ENCODE results near the gene TYK2.
"Not testable (repeated sequence)": the region's sequence is repeated elsewhere in the genome, so short reads cannot be mapped to it uniquely, and the experiment has no call there.

The TYK2 gene

GRCh38 chr19:10352764-10353671 is 27.4 kb downstream of the TYK2 start:
- Histone ChIP-seq H3K27ac (ENCODE audit: low read length) (no peak overlapping the region), H3K4me1 (ENCODE audit: control insufficient read depth, insufficient read depth, low read length) (no peaks in the 10 kb centered on the region), H3K9ac (ENCODE audit: low read length in 2 of 2) (no peak overlapping the region), H3K9me3 (ENCODE audit: control insufficient read depth in 2 of 2, low read length in 2 of 2) (no peaks in the 10 kb centered on the region), H3K4me3 (ENCODE audit: low read length in 2 of 2) (peak overlapping the region in 1 of 2 donors; percentile 8), H3K27me3 (ENCODE audit: control insufficient read depth in 1 of 2, insufficient read depth in 2 of 2, low read length in 2 of 2) (no peaks in the 10 kb centered on the region), H3K36me3 (ENCODE audit: control insufficient read depth in 2 of 2, insufficient read depth in 2 of 2, low read length in 2 of 2) (peaks cover 13 to 27% of the 10 kb centered on the region in 2 donors)

- no peak overlapping the region for H3K27ac ChIP-seq (ENCODE audit: low read length)
- H3K9me3 ChIP-seq (ENCODE audit: control insufficient read depth in 2 of 2, low read length in 2 of 2), result no peaks in the 10 kb centered on the region
- H3K36me3 ChIP-seq (ENCODE audit: control insufficient read depth in 2 of 2, insufficient read depth in 2 of 2, low read length in 2 of 2), result peaks cover 7 to 12% of the 10 kb centered on the region in 2 donors
- H3K4me1 ChIP-seq (ENCODE audit: control insufficient read depth, insufficient read depth, low read length), result no peaks in the 10 kb centered on the region
- no peak overlapping the region for H3K9ac ChIP-seq (ENCODE audit: low read length in 2 of 2)
- no peaks in the 10 kb centered on the region for H3K27me3 ChIP-seq (ENCODE audit: control insufficient read depth in 1 of 2, insufficient read depth in 2 of 2, low read length in 2 of 2)
- H3K4me3 ChIP-seq (ENCODE audit: low read length in 2 of 2), result no peak overlapping the region
These were observed 33.9 kb downstream of the TYK2 start for GRCh38 chr19:10346509-10346908.

DNA sequence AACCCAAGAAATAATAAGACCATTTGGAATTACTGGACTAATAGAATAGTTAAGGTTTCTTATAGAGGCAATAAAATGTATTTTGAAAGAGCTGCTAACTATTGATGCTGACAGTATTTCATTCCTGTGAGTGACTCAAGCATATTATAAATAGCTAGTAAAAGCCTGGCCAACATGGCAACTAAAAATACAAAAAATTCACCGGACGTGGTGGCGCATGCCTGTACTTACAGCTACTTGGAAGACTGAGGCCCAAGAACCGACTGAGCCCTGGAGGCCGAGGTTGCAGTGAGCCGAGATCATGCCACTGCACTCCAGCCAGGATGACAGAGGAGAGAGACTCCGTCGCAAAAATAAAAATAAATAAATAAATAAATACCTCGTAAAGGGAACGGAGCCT is 35.6 kb downstream of the TYK2 start:
- H3K9me3 ChIP-seq (ENCODE audit: control insufficient read depth in 2 of 2, low read length in 2 of 2), result no peaks in the 10 kb centered on the region
- peaks cover 0 to under 1% of the 10 kb centered on the region in 2 donors for H3K36me3 ChIP-seq (ENCODE audit: control insufficient read depth in 2 of 2, insufficient read depth in 2 of 2, low read length in 2 of 2)
- H3K4me3 ChIP-seq (ENCODE audit: low read length in 2 of 2), result no peak overlapping the region
- no peaks in the 10 kb centered on the region for H3K27me3 ChIP-seq (ENCODE audit: control insufficient read depth in 1 of 2, insufficient read depth in 2 of 2, low read length in 2 of 2)
- H3K9ac ChIP-seq (ENCODE audit: low read length in 2 of 2), result no peak overlapping the region
- no peaks in the 10 kb centered on the region for H3K4me1 ChIP-seq (ENCODE audit: control insufficient read depth, insufficient read depth, low read length)
- no peak overlapping the region for H3K27ac ChIP-seq (ENCODE audit: low read length)

GRCh38 chr19:10343495-10343894 is 36.9 kb downstream of the TYK2 start:
- no peaks in the 10 kb centered on the region for H3K36me3 ChIP-seq (ENCODE audit: control insufficient read depth in 2 of 2, insufficient read depth in 2 of 2, low read length in 2 of 2)
- no peak overlapping the region for H3K9ac ChIP-seq (ENCODE audit: low read length in 2 of 2)
- H3K27me3 ChIP-seq (ENCODE audit: control insufficient read depth in 1 of 2, insufficient read depth in 2 of 2, low read length in 2 of 2), result no peaks in the 10 kb centered on the region
- H3K27ac ChIP-seq (ENCODE audit: low read length), result no peak overlapping the region
- no peak overlapping the region for H3K4me3 ChIP-seq (ENCODE audit: low read length in 2 of 2)
- H3K4me1 ChIP-seq (ENCODE audit: control insufficient read depth, insufficient read depth, low read length), result no peaks in the 10 kb centered on the region
- no peaks in the 10 kb centered on the region for H3K9me3 ChIP-seq (ENCODE audit: control insufficient read depth in 2 of 2, low read length in 2 of 2)

DNA sequence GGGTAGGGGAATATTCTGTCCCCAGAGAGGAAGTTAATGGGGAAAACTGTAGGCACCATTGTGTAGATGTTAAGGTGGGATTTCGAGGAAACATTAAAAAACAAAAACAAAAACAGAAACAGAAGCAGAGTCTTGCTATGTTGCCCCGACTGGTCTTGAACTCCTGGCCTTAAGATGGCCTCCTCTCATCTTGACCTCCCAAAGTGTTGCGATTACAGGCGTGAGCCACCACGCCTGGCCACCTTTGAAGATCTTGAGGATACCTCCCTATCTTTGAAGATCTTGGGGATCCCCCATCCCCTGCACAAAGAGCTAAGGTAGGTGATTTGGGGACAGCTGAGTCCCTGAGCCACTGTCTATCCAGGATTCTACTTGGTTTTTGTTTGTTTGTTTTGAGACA is 40.4 kb downstream of the TYK2 start:
- no peaks in the 10 kb centered on the region for H3K27me3 ChIP-seq (ENCODE audit: control insufficient read depth in 1 of 2, insufficient read depth in 2 of 2, low read length in 2 of 2)
- peaks cover 3% of the 10 kb centered on the region for H3K4me1 ChIP-seq (ENCODE audit: control insufficient read depth, insufficient read depth, low read length)
- H3K9me3 ChIP-seq (ENCODE audit: control insufficient read depth in 2 of 2, low read length in 2 of 2), result no peaks in the 10 kb centered on the region
- H3K9ac ChIP-seq (ENCODE audit: low read length in 2 of 2), result no peak overlapping the region
- no peak overlapping the region for H3K27ac ChIP-seq (ENCODE audit: low read length)
- H3K36me3 ChIP-seq (ENCODE audit: control insufficient read depth in 2 of 2, insufficient read depth in 2 of 2, low read length in 2 of 2), result no peaks in the 10 kb centered on the region
- H3K4me3 ChIP-seq (ENCODE audit: low read length in 2 of 2), result no peak overlapping the region

GRCh38 chr19:10339380-10339960 is 40.9 kb downstream of the TYK2 start, which contains the start of gene ICAM3:
Gene ICAM3 (minus strand): TSS chr19:10339624. CDS start chr19:10339614, 10 bp downstream.
- H3K36me3 ChIP-seq (ENCODE audit: control insufficient read depth in 2 of 2, insufficient read depth in 2 of 2, low read length in 2 of 2), result no peaks in the 10 kb centered on the region
- H3K4me3 ChIP-seq (ENCODE audit: low read length in 2 of 2), result no peak within 1 kb of the TSS
- H3K27me3 ChIP-seq (ENCODE audit: control insufficient read depth in 1 of 2, insufficient read depth in 2 of 2, low read length in 2 of 2), result no peaks in the 10 kb centered on the region
- no peak within 1 kb of the TSS for H3K9ac ChIP-seq (ENCODE audit: low read length in 2 of 2)
- H3K27ac ChIP-seq (ENCODE audit: low read length), result no peak within 1 kb of the TSS
- H3K4me1 ChIP-seq (ENCODE audit: control insufficient read depth, insufficient read depth, low read length), result peaks cover 8% of the 10 kb centered on the region
- H3K9me3 ChIP-seq (ENCODE audit: control insufficient read depth in 2 of 2, low read length in 2 of 2), result no peaks in the 10 kb centered on the region

DNA sequence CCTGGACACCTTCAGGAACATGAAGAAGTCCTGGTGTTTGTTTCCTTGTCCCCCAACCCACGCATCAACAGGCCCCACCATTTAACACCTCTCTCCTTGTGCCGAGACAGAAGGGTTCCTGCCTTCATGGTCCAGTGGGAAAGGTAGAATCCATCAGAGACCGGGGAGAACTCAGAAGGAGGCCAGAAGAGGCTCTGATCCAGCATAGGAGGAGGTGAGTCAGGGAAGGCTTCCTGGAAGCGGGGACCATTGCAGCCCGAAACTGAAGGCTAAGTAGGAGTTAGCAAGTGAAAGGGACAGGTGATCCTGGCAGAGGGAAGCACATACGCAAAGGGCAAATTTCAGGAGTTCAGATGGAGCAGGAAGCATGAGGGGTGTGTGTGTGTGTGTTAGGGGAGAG is 41.4 kb downstream of the TYK2 start:
- H3K27ac ChIP-seq (ENCODE audit: low read length), result no peak overlapping the region
- H3K9ac ChIP-seq (ENCODE audit: low read length in 2 of 2), result no peak overlapping the region
- H3K27me3 ChIP-seq (ENCODE audit: control insufficient read depth in 1 of 2, insufficient read depth in 2 of 2, low read length in 2 of 2), result no peaks in the 10 kb centered on the region
- no peaks in the 10 kb centered on the region for H3K9me3 ChIP-seq (ENCODE audit: control insufficient read depth in 2 of 2, low read length in 2 of 2)
- H3K36me3 ChIP-seq (ENCODE audit: control insufficient read depth in 2 of 2, insufficient read depth in 2 of 2, low read length in 2 of 2), result no peaks in the 10 kb centered on the region
- peaks cover 13% of the 10 kb centered on the region for H3K4me1 ChIP-seq (ENCODE audit: control insufficient read depth, insufficient read depth, low read length)
- H3K4me3 ChIP-seq (ENCODE audit: low read length in 2 of 2), result no peak overlapping the region

GRCh38 chr19:10336725-10337124 is 43.6 kb downstream of the TYK2 start:
- H3K36me3 ChIP-seq (ENCODE audit: control insufficient read depth in 2 of 2, insufficient read depth in 2 of 2, low read length in 2 of 2); H3K4me3 ChIP-seq (ENCODE audit: low read length in 2 of 2); H3K27ac ChIP-seq (ENCODE audit: low read length): not testable (repeated sequence)

GRCh38 chr19:10335352-10335985 is 44.9 kb downstream of the TYK2 start:
- no peak overlapping the region for H3K9ac ChIP-seq (ENCODE audit: low read length in 2 of 2)
- no peak overlapping the region for H3K27ac ChIP-seq (ENCODE audit: low read length)
- peaks cover 0 to under 1% of the 10 kb centered on the region in 2 donors for H3K36me3 ChIP-seq (ENCODE audit: control insufficient read depth in 2 of 2, insufficient read depth in 2 of 2, low read length in 2 of 2)
- no peaks in the 10 kb centered on the region for H3K9me3 ChIP-seq (ENCODE audit: control insufficient read depth in 2 of 2, low read length in 2 of 2)
- peaks cover 31% of the 10 kb centered on the region for H3K4me1 ChIP-seq (ENCODE audit: control insufficient read depth, insufficient read depth, low read length)
- H3K4me3 ChIP-seq (ENCODE audit: low read length in 2 of 2), result peak overlapping the region in 1 of 2 donors; percentile 91
- no peaks in the 10 kb centered on the region for H3K27me3 ChIP-seq (ENCODE audit: control insufficient read depth in 1 of 2, insufficient read depth in 2 of 2, low read length in 2 of 2)

More at GRCh38 chr19:10336725-10337124, 43.6 kb downstream of the TYK2 start:
- H3K4me1 ChIP-seq (ENCODE audit: control insufficient read depth, insufficient read depth, low read length), result peaks cover 29% of the 10 kb centered on the region
- not testable (repeated sequence) for H3K9me3 ChIP-seq (ENCODE audit: control insufficient read depth in 2 of 2, low read length in 2 of 2); H3K27me3 ChIP-seq (ENCODE audit: control insufficient read depth in 1 of 2, insufficient read depth in 2 of 2, low read length in 2 of 2); H3K9ac ChIP-seq (ENCODE audit: low read length in 2 of 2)

DNA sequence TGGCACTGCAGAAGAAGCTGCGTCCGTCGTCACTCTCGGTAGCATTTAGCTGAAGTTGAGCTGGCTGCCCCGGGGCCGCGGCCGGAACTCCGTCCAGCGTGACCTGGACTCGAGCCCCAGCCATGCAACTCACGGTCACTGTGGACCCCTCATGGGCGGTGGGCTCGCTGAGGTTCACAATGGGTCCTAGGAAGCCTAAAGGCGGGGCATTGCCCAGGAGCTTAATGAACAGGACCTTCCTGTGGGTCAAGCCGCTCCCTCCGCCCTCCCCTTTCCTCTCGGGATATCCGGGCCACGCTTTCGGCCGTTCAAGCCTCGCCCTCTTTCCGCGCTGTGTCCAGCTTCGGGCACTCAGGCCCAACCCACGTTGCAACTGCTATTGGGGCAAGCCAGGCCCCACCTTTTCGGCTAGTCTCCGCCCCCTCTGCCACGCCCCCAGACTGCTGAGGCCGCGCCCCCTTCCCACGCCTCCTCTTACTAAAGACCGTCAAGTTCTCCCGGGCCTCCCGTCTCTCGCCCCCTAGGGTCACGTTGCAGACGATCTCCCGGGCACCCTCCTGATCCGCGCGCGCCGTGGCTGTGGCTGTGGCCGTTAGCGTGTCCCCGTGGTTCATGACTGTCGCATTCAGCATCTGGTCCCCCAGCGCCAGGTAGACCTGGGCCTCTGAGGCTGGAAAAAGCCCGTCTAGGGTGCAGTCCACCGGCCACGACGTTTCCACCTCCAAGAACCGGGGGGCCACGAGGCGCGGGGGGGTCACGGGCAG is 45.6 kb downstream of the TYK2 start:
- H3K36me3 ChIP-seq (ENCODE audit: control insufficient read depth in 2 of 2, insufficient read depth in 2 of 2, low read length in 2 of 2), result peaks cover 4 to 6% of the 10 kb centered on the region in 2 donors
- H3K4me1 ChIP-seq (ENCODE audit: control insufficient read depth, insufficient read depth, low read length), result peaks cover 31% of the 10 kb centered on the region
- peak overlapping the region; percentile 89 to 91 for H3K4me3 ChIP-seq (ENCODE audit: low read length in 2 of 2)
- no peak overlapping the region for H3K27ac ChIP-seq (ENCODE audit: low read length)
- peak overlapping the region; percentile 50 to 55 for H3K9ac ChIP-seq (ENCODE audit: low read length in 2 of 2)
- H3K9me3 ChIP-seq (ENCODE audit: control insufficient read depth in 2 of 2, low read length in 2 of 2), result no peaks in the 10 kb centered on the region
- H3K27me3 ChIP-seq (ENCODE audit: control insufficient read depth in 1 of 2, insufficient read depth in 2 of 2, low read length in 2 of 2), result no peaks in the 10 kb centered on the region

All from stomach smooth muscle (tissue), 2 donors.